Mucosa of descending colon (tissue), 3 donors: ENCODE measurements around the gene SLAMF1. TPM values are rescaled to one million over a fixed set of nuclear protein-coding genes. Genes with fewer than 3 reads are reported as not detected.

ENCODE experiments used
- ATAC-seq: fragments of 200-7000 bp; cut with Tn5 transposase; one replicate; pipeline ENCODE4 v1.9.1; 2020; ENCODE audit warnings: mild to moderate bottlenecking, moderate library complexity
- DNase-seq, 3 donors: peaks; one replicate each; pipeline ENCODE4 v3.0.0-alpha.2; 2020
- H3K36me3 ChIP-seq: fragments of 200-600 bp; one replicate; pipeline ENCODE4 v1.8.0; 2021; ENCODE audit warnings: low read depth, mild to moderate bottlenecking
- H3K4me1 ChIP-seq: fragments of 200-600 bp; one replicate; pipeline ENCODE4 v1.8.0; 2021; ENCODE audit warnings: low read depth, mild to moderate bottlenecking
- H3K4me3 ChIP-seq: fragments of 200-600 bp; one replicate; pipeline ENCODE4 v1.8.0; 2021; ENCODE audit warnings: mild to moderate bottlenecking
- H3K9me3 ChIP-seq: fragments of 200-600 bp; one replicate; pipeline ENCODE4 v1.8.0; 2021; ENCODE audit warnings: mild to moderate bottlenecking
- intact Hi-C, 2 donors: fragments of 100-400 bp; cut with DNase I in 1 of 2; cut with micrococcal nuclease in 1 of 2; formaldehyde crosslinking; loops; one replicate each; pipeline versions ENCODE4 v1.11.0 to v1.11.1; 2022; cut with DNase I, micrococcal nuclease
- total RNA-seq, 3 donors: library from RNA; stranded (reverse); fragmentation: NEBNext Ultra II Directional in 2 of 3; extraction: Animal tissue kit (Norgen Biotek cat#: 25700) in 2 of 3; gene quantifications; one replicate each; pipeline versions ENCODE4 v1.2.1 to v1.2.4, GENCODE V29; 2021 to 2023
- TF ChIP-seq, protein P1 (sequence below): fragments of 200-600 bp; IDR thresholded peaks from one replicate; pipeline ENCODE4 v1.8.0; 2022; ENCODE audit warnings: antibody characterized with exemption, mild to moderate bottlenecking
- donor health status: DM: no; HTN: no; CAD: no; lungs with moderate emphysema.
- donor health status: DM: no; HTN: no; CAD: no.
- donor health status: DM: no; HTN: yes; CAD: no.

Gene SLAMF1
- total RNA-seq, 3 donors from 2014 or later: 1.1 to 2.2 (median 1.6) TPM

DNA sequence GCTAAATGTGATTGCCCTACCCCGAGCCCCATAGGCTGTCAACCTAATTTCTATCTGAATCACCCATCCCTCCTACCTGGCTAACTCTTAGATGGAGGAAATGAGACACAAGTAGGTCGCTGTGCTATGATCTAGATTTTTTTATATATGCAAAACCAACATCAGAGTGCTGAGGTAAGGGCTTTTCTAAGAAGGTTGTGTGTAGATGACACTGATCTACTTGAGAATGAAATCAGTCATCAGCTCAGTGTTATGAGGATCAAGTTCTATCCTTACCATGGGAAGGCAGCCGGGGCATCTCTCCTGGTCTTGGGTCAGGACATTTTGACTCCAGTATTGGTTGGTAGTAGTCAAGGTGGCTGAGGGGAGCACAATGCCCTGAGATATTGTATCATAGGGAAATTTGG is 23.6 kb downstream of the SLAMF1 start:
- Histone ChIP-seq H3K4me1 (no peaks in the 10 kb centered on the region), H3K4me3 (no peak overlapping the region), H3K36me3 (no peaks in the 10 kb centered on the region), H3K9me3 (no peaks in the 10 kb centered on the region)
- TF ChIP-seq, protein P1, sequence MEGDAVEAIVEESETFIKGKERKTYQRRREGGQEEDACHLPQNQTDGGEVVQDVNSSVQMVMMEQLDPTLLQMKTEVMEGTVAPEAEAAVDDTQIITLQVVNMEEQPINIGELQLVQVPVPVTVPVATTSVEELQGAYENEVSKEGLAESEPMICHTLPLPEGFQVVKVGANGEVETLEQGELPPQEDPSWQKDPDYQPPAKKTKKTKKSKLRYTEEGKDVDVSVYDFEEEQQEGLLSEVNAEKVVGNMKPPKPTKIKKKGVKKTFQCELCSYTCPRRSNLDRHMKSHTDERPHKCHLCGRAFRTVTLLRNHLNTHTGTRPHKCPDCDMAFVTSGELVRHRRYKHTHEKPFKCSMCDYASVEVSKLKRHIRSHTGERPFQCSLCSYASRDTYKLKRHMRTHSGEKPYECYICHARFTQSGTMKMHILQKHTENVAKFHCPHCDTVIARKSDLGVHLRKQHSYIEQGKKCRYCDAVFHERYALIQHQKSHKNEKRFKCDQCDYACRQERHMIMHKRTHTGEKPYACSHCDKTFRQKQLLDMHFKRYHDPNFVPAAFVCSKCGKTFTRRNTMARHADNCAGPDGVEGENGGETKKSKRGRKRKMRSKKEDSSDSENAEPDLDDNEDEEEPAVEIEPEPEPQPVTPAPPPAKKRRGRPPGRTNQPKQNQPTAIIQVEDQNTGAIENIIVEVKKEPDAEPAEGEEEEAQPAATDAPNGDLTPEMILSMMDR: no peak
- intact Hi-C loops: no loop called here
- DNase-seq (no peak), ATAC-seq (peak; percentile 60)

DNA sequence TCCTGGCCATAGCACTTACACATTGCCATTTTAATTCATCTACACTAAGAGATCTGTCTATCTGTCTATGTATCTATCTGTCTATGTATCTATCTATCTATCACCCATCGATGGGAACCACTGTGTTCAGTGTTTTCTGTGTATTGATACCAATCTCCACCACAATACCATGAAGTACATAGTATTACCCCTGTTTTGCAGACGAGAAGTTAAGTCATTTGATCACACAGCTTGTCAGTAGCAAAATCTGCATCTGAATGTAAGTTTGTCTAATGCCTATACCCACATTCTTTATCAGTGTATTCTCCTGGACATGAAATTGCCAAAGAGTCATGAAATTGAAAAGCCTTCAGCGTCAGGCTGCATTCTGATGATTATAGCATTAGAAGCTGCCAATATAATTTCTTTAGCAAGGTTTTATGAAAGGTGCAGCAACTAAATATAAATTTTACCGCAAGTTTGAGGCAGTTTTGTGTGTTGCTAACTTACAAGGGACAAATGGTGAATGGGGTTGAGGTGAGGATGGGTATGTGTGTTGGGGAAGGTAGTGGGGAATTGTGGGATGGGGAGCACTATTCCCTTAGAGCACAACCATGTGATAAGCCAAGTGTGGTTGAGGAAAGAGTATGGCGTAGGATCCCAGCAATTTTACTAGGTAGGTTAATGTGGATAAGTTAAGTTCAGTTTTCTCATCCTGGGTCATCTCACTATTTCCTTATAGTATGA is 24.2 kb downstream of the SLAMF1 start:
- H3K36me3 ChIP-seq: no peaks in the 10 kb centered on the region
- no peak for DNase-seq
- no peak for ATAC-seq
- H3K4me1 ChIP-seq: no peaks in the 10 kb centered on the region
- H3K4me3 ChIP-seq: no peak overlapping the region
- TF ChIP-seq, protein P1: no peak
- intact Hi-C loops: no loop called here
- H3K9me3 ChIP-seq: no peaks in the 10 kb centered on the region

DNA sequence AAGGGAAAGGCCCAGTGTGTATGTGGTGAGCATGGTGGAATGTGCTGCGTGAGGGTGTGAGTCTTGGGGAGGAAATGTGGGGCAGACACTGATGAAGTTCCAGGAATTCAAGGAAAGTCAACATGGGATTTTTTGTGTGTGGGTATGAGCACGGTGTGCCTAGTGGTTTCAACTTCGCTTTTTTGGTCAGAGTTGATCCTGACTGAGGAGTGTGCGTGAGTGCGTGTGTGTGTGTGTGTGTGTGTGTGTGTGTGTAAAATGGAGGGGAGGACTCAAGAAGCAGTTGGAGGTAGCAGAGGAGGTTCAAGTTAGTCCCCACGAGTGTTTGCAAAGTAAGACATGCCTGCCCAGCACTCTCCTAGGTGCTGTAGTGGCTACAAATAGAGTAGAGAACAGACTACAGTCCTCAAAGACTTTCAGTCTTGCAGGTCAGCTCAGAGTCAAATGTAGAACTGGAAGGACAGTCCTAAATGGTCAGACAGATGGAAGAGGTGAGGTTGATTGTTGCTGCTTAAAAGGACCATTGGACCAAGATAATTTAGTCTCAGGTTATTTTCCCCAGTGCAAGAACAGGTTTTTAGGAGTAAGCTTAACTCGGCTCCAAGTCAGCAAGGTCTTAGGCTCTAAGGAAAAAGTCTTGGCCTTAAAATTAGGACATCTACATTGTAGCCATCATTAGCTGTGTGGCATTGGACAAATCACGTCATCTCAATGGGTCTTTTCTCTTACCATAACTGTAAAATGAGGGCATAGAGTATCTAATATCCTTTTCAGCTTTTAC is 25.0 kb downstream of the SLAMF1 start:
- Histone ChIP-seq H3K36me3 (no peaks in the 10 kb centered on the region), H3K4me1 (no peaks in the 10 kb centered on the region), H3K9me3 (no peaks in the 10 kb centered on the region), H3K4me3 (no peak overlapping the region)
- intact Hi-C loops: no loop called here
- TF ChIP-seq, protein P1: no peak
- DNase-seq (no peak), ATAC-seq (peak; percentile 19)

DNA sequence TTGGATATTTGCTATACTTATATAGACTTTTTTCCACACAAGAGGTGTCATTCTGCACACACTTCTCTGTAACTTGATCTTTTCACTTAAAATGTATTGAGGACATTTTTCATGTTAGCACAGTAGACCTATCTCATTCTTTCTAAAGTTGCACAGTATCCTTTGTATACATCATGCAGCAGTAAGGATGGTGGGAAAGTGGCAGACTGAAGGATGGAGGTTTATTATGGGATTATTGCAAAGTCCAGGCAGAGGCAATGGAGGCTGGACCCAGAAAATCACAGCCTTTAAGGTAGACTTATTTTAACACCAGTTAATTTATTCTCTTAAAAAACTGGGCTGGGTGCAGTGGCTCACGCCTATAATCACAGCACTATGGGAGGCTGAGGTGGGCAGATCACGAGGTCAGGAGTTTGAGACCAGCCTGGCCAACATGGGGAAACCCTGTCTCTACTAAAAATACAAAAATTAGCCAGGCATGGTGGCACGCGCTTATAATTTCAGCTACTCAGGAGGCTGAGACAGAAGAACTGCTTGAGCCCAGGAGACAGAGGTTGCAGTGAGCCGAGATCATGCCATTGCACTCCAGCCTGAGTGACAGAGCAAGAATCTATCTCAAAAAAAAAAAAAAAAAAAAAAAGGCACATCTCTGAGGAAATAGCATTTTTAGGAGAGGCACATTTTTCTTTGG is 25.8 kb downstream of the SLAMF1 start:
- Histone ChIP-seq H3K4me1 (no peaks in the 10 kb centered on the region), H3K36me3 (no peaks in the 10 kb centered on the region), H3K9me3 (no peaks in the 10 kb centered on the region), H3K4me3 (no peak overlapping the region)
- TF ChIP-seq, protein P1: no peak
- ATAC-seq: no peak
- no peak for DNase-seq
- intact Hi-C loops: no loop called here

DNA sequence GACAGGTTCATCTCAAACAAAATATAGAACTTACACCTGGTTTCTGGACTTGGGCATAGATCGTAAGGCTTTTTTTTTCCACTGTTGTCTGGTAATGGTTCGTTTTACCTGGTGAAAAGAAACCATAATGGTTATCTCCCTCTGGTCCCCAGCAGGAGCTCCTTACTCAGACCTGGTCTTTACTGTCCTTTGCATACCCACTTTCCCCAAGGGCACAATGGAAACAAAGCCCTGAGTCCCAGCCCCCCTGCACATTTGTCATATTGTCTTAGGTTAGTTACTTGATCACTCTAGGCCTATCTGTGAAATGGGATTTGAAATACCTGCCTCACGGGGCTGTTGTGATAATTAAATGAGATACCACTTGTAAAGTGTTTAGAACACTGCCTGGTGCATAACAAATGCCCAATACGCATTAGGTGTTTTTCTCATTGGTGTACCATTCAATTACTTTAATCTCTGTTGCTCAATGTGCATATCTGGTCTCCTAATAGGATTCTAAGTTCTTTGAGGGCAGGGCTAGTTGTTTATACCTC is 27.0 kb downstream of the SLAMF1 start:
- DNase-seq: no peak
- no peaks in the 10 kb centered on the region for H3K36me3 ChIP-seq
- no peaks in the 10 kb centered on the region for H3K9me3 ChIP-seq
- H3K4me1 ChIP-seq: no peaks in the 10 kb centered on the region
- ATAC-seq: no peak
- TF ChIP-seq, protein P1: no peak
- H3K4me3 ChIP-seq: no peak overlapping the region
- intact Hi-C loops: no loop called here
